ENCODE results near the gene SLBP.

Gene SLBP

GRCh38 chr4:1716065-1716945 is 4.2 kb upstream of the SLBP start:
- no peak overlapping the region for H3K27ac ChIP-seq
- H3K27me3 ChIP-seq (ENCODE audit: control insufficient read depth, insufficient read depth, low read length) = no peaks in the 10 kb centered on the region
- H3K36me3 ChIP-seq (ENCODE audit: control insufficient read depth, insufficient read depth, low read length) = no peaks in the 10 kb centered on the region
- H3K79me2 ChIP-seq = peaks cover 3% of the 10 kb centered on the region
- H2AFZ ChIP-seq = no peak overlapping the region
- H3K4me1 ChIP-seq = no peaks in the 10 kb centered on the region
- no peak overlapping the region for H3K9ac ChIP-seq
- no peaks in the 10 kb centered on the region for H3K9me3 ChIP-seq (ENCODE audit: control insufficient read depth, low read length)
- TF ChIP-seq, protein P1, sequence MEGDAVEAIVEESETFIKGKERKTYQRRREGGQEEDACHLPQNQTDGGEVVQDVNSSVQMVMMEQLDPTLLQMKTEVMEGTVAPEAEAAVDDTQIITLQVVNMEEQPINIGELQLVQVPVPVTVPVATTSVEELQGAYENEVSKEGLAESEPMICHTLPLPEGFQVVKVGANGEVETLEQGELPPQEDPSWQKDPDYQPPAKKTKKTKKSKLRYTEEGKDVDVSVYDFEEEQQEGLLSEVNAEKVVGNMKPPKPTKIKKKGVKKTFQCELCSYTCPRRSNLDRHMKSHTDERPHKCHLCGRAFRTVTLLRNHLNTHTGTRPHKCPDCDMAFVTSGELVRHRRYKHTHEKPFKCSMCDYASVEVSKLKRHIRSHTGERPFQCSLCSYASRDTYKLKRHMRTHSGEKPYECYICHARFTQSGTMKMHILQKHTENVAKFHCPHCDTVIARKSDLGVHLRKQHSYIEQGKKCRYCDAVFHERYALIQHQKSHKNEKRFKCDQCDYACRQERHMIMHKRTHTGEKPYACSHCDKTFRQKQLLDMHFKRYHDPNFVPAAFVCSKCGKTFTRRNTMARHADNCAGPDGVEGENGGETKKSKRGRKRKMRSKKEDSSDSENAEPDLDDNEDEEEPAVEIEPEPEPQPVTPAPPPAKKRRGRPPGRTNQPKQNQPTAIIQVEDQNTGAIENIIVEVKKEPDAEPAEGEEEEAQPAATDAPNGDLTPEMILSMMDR (IDR thresholded peaks at IDR 0.05) = no peak
- no peak overlapping the region for H3K4me3 ChIP-seq (ENCODE audit: low read depth, low read length)
- no peak overlapping the region for H3K4me2 ChIP-seq (ENCODE audit: low read length)

DNA sequence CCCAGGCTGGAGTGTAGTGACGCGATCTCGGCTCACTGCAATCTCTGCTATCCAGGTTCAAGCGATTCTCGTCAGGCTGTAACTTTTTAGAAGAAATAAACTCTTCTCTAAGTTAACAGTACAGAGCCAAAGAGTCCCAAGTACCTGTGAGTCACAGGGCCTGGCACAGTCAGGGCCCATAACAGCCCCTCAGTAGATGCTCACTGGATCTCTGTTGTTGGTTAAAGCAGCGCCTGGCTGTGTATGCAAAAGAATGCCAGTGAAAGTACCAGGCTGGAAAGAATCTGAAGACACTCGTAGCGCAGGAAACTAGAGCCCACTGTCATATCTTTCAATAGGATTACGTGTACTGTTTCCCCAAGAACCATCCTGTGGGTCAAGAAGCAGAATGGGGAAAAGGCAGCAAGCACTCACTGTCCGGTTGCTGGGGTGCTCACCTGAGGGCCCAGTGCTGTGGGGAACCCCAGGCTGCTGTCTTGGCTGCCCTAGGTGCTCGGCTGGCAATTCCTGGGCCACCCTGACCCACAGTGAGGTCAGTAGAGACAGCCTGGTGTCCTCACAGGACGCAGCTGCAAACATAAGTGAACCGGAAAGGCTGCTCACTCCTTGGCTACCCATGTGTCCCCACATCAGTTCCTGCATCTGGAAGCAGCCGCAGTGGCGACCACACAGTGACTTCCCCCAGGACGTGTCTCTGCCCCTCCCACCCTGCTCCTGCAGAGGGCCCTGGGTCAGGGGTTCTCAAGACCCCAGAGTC is 3.1 kb upstream of the SLBP start:
- Histone ChIP-seq H3K27me3 (ENCODE audit: control insufficient read depth, insufficient read depth, low read length) (no peaks in the 10 kb centered on the region), H2AFZ (no peak overlapping the region), H3K4me2 (ENCODE audit: low read length) (no peak overlapping the region), H3K9ac (no peak overlapping the region), H3K4me3 (ENCODE audit: low read depth, low read length) (no peak overlapping the region), H3K9me3 (ENCODE audit: control insufficient read depth, low read length) (no peaks in the 10 kb centered on the region), H3K4me1 (no peaks in the 10 kb centered on the region), H3K27ac (no peak overlapping the region), H3K36me3 (ENCODE audit: control insufficient read depth, insufficient read depth, low read length) (no peaks in the 10 kb centered on the region), H3K79me2 (peaks cover 6% of the 10 kb centered on the region)
- TF ChIP-seq, protein P1 (IDR thresholded peaks at IDR 0.05) = no peak

- Histone ChIP-seq H3K9me3 (ENCODE audit: control insufficient read depth, low read length) (no peaks in the 10 kb centered on the region), H3K79me2 (peaks cover 12% of the 10 kb centered on the region), H3K9ac (no peak overlapping the region), H2AFZ (no peak overlapping the region), H3K4me2 (ENCODE audit: low read length) (no peak overlapping the region), H3K27me3 (ENCODE audit: control insufficient read depth, insufficient read depth, low read length) (no peaks in the 10 kb centered on the region), H3K4me1 (no peaks in the 10 kb centered on the region), H3K4me3 (ENCODE audit: low read depth, low read length) (no peak overlapping the region), H3K36me3 (ENCODE audit: control insufficient read depth, insufficient read depth, low read length) (no peaks in the 10 kb centered on the region), H3K27ac (no peak overlapping the region)
- TF ChIP-seq, protein P1 (IDR thresholded peaks at IDR 0.05) = no peak
Observed at GRCh38 chr4:1714303-1715001, 2.3 kb upstream of the SLBP start.

DNA sequence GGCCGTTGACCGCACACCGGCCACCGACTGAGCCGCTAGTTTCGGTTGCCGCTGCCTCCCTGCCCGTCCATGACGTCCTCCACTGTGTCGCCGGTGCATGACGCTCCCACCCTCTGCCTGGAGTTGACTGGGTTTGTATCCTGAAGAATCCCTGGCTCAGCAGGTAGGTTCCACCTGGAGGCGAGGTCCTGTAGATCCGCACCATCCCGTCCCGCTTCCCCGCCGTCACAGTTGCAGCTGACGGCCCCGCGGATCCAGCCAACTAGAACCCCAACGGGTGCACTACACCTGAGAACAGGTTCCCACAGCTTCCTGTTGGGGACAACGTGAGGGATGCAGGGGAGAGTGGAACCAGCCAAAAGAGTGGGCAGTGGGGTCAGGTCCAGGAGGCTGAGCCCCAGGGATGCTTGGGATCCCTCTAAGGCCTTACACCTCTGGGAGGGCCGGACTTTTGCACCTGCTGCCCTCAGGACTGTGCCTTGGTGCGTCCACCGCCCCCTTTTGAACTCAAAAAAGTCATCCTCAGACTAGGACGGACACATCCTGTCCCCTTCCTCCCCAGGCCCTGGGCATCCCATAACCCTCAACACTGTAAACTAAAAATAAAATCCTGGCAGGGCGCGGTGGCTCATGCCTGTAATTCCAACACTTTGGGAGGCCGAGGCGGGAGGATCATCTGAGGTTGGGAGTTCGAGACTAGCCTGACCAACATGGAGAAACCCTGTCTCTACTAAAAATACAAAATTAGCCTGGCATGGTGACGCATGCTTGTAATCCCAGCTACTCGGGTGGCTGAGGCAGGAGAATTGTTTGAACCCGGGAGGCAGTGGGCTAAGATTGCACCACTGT is 1.1 kb upstream of the SLBP start:
- Histone ChIP-seq H3K9ac (no peak overlapping the region), H3K4me2 (ENCODE audit: low read length) (peak overlapping the region; percentile 78), H3K27ac (peak overlapping the region; percentile 97), H3K27me3 (ENCODE audit: control insufficient read depth, insufficient read depth, low read length) (no peaks in the 10 kb centered on the region), H3K9me3 (ENCODE audit: control insufficient read depth, low read length) (no peaks in the 10 kb centered on the region), H3K4me3 (ENCODE audit: low read depth, low read length) (peak overlapping the region; percentile 77), H3K79me2 (peaks cover 9% of the 10 kb centered on the region), H3K4me1 (no peaks in the 10 kb centered on the region), H2AFZ (peak overlapping the region; percentile 86), H3K36me3 (ENCODE audit: control insufficient read depth, insufficient read depth, low read length) (no peaks in the 10 kb centered on the region)
- TF ChIP-seq, protein P1 (IDR thresholded peaks at IDR 0.05) = no peak
